Measurements from ENCODE around the gene HIPK4.
A peak's percentile ranks its signal among the peaks of the same experiment; 100 is the strongest.

HIPK4 gene

GRCh38 chr19:40365613-40366401, 24.2 kb downstream of the HIPK4 start:
- no peak for DNase-seq

- DNase-seq, result no peak
Measured at GRCh38 chr19:40365010-40365409, 25.0 kb downstream of the HIPK4 start.

- DNase-seq, result no peak
Measured at GRCh38 chr19:40363069-40363468, 26.9 kb downstream of the HIPK4 start.

GRCh38 chr19:40362160-40362559, 27.8 kb downstream of the HIPK4 start:
- no peak for DNase-seq

GRCh38 chr19:40360708-40361241, 29.2 kb downstream of the HIPK4 start:
- DNase-seq, result no peak

- DNase-seq, result no peak
Measured at GRCh38 chr19:40360020-40360707, 29.8 kb downstream of the HIPK4 start.

GRCh38 chr19:40358773-40359172, 31.2 kb downstream of the HIPK4 start:
- no peak for DNase-seq

- DNase-seq, result no peak
Measured at GRCh38 chr19:40357640-40358039, 32.3 kb downstream of the HIPK4 start.

GRCh38 chr19:40356681-40357595, 33.0 kb downstream of the HIPK4 start:
- no peak for DNase-seq

GRCh38 chr19:40355975-40356680, 33.9 kb downstream of the HIPK4 start:
- no peak for DNase-seq

GRCh38 chr19:40348961-40349507, 40.9 kb downstream of the HIPK4 start:
- no peak for DNase-seq

- DNase-seq, result peak; percentile 99
Measured at GRCh38 chr19:40348125-40348913, 41.7 kb downstream of the HIPK4 start, which contains the start of the genes C19orf47 and PLD3. C19orf47 (minus strand) TSS chr19:40348397; CDS start chr19:40341857, 6,540 bp downstream. PLD3 (plus strand) TSS chr19:40348695; CDS start chr19:40366484, 17,789 bp downstream.

- no peak for DNase-seq
Measured at GRCh38 chr19:40344422-40344821, 45.6 kb downstream of the HIPK4 start.

GRCh38 chr19:40342644-40343311, 47.2 kb downstream of the HIPK4 start:
- no peak for DNase-seq

- no peak for DNase-seq
Measured at GRCh38 chr19:40341601-40342482, 48.1 kb downstream of the HIPK4 start.

GRCh38 chr19:40339018-40339728, 50.8 kb downstream of the HIPK4 start:
- no peak for DNase-seq

GRCh38 chr19:40337594-40337993, 52.4 kb downstream of the HIPK4 start:
- DNase-seq, result no peak

- no peak for DNase-seq
Measured at GRCh38 chr19:40337107-40337506, 52.9 kb downstream of the HIPK4 start.

GRCh38 chr19:40336601-40336900, 53.4 kb downstream of the HIPK4 start:
- no peak for DNase-seq
